AG09309 (cell line): Measurements from ENCODE around the gene LEFTY1.

Experiments used
- DNase-seq: peaks from one replicate; pipeline ENCODE4 v3.0.0-alpha.2; 2010; ENCODE audit warnings: low read depth
- H3K4me3 ChIP-seq: 2 replicates; pipeline ENCODE4 v1.5.1; 2011; ENCODE audit warnings: mild to moderate bottlenecking, low read depth, low read length, moderate library complexity; ENCODE audit not compliant: control insufficient read depth
- TF ChIP-seq, protein P1 (sequence below): IDR thresholded peaks from 2 replicates; pipeline ENCODE4 v1.5.1; 2011; ENCODE audit warnings: mild to moderate bottlenecking, low read depth, low read length, inconsistent platforms; ENCODE audit not compliant: insufficient read depth, control insufficient read depth; ENCODE audit errors: missing control alignments

LEFTY1 gene

DNA sequence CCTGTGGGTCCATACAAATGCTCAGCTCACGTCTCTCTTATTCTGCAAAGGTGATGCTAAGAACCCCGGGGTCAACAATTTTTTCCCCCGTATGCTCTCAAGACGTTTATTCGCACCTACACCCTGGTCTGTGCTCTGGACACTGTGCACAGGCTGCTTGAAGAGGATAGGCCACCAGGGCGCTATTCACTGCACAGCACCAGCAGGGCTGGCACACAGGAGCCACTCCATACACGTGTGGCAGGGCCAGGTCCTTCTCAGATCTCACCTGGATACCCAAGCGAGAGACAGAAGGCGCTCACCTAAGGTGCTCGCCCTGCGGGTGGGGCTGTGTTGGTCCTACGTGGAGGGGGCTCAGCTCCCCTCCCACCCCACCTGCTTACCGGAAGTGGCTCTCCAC, 23.4 kb downstream of the LEFTY1 start:
- TF ChIP-seq, protein P1, sequence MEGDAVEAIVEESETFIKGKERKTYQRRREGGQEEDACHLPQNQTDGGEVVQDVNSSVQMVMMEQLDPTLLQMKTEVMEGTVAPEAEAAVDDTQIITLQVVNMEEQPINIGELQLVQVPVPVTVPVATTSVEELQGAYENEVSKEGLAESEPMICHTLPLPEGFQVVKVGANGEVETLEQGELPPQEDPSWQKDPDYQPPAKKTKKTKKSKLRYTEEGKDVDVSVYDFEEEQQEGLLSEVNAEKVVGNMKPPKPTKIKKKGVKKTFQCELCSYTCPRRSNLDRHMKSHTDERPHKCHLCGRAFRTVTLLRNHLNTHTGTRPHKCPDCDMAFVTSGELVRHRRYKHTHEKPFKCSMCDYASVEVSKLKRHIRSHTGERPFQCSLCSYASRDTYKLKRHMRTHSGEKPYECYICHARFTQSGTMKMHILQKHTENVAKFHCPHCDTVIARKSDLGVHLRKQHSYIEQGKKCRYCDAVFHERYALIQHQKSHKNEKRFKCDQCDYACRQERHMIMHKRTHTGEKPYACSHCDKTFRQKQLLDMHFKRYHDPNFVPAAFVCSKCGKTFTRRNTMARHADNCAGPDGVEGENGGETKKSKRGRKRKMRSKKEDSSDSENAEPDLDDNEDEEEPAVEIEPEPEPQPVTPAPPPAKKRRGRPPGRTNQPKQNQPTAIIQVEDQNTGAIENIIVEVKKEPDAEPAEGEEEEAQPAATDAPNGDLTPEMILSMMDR: no peak
- no peak for DNase-seq
- H3K4me3 ChIP-seq: no peak overlapping the region

DNA sequence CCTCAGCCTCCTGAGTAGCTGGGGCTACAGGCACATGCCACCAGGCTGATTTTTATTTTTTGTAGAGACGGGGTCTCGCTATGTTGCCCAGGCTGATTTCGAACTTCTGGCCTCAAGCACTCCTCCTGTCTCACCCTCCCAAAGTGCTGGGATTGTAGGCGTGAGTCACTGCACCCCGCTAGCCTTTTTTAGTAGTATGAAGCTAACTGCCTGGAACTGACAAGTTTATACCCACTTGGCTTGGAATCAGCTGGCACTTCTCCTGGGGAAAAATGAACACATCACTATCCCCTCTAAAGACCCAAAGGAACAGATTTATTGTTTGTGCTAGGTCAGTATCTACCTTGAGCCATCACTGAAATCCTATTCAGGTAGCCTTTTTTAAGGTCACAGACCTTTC, 25.8 kb downstream of the LEFTY1 start:
- no peak overlapping the region for H3K4me3 ChIP-seq
- TF ChIP-seq, protein P1: no peak
- DNase-seq: no peak

DNA sequence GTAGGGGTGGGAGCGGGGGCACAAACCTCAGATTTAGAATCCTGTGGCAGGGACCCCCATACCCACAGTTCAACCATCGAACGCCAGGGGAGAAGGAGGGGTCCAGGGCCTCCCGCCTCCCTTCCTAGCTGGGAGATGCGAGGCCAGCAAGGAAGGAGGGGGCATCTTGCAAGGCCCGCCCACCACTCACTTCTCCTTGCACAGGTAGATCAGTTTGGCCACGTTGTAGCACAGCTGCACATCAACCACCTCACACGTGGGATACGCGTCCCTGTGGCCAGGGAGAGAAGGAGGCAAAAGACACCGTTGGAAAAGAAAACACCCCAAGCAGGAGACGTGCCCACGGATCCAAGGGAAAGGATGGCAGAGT, 26.4 kb downstream of the LEFTY1 start:
- no peak overlapping the region for H3K4me3 ChIP-seq
- DNase-seq: no peak
- TF ChIP-seq, protein P1: no peak

DNA sequence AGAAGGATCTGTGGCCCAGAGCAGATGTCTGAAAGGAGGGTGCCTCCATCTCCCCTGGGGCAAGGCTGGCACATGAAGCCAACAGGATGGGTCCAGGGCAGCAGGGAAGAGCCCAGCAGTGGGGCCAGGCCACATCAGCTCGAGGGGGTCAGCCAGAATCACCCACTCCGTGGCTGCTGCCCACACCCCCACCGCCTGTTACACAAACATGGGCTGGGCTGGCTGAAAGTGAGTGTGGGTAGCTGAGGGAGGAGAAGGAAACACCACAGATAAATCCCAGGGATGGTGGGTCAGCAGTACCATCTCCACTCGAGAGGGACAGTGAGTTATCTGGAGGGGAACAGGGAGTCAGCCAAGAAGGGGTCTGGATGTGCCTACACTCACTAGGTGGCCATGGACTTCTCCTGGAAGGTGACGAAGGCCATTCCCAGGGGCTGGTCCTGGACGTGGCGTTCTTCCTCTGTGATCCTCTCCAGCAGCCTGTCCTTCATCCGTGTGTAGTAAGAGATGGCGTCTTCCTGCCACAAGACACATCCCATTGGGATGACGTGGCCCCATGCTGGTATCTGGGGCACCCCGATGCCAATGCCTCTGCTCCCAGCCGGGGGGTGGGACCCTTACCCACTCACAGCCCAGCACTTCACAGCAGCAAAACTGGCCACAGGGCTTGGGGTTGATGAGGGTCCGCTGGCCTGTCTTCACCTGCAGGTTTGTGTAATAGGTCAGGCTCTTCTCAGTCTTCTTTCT, 26.9 kb downstream of the LEFTY1 start:
- DNase-seq: no peak
- H3K4me3 ChIP-seq: no peak overlapping the region
- TF ChIP-seq, protein P1: no peak

- no peak overlapping the region for H3K4me3 ChIP-seq
- TF ChIP-seq, protein P1: no peak
- DNase-seq: no peak
These were observed 28.0 kb downstream of the LEFTY1 start for GRCh38 chr1:225860876-225861441.

DNA sequence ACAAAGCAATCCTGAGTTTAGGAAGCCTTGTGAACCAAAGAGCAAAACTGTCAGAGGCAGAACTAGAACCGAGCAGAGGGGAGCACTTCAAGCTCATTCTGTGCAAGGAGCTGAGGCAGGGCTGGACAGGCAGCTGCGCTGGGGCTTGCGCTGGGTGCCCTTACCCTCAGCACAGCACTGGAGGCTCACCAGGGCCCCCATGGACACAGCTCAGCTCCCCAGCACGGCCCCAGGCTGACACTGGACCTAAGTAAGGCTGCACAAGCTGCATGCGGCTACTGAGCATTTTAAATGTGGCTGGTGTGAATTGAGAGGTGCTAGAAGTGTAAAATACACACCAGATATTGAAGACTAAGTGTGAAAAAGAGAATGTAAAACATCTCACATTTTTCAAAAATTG, 28.8 kb downstream of the LEFTY1 start:
- DNase-seq: no peak
- H3K4me3 ChIP-seq: no peak overlapping the region
- TF ChIP-seq, protein P1: no peak
